Stimulated activated CD8-positive, alpha-beta memory T cell treated with anti-CD3 and anti-CD28 coated beads, Interleukin-4, amount 100 ng/mL, for 24 hours (primary cell): ENCODE results near the gene ADGRE1.

Source experiments
- DNase-seq: peaks from one replicate; pipeline ENCODE4 v3.0.0-alpha.2; 2020; ENCODE audit warnings: low read depth

Gene ADGRE1

GRCh38 chr19:6958791-6959190 lies 71.4 kb downstream of the ADGRE1 start:
- DNase-seq, result no peak

GRCh38 chr19:6963244-6963852 lies 76.0 kb downstream of the ADGRE1 start:
- no peak for DNase-seq

GRCh38 chr19:6963937-6964336 lies 76.6 kb downstream of the ADGRE1 start:
- DNase-seq, result peak; percentile 31

GRCh38 chr19:6967967-6968366 lies 80.6 kb downstream of the ADGRE1 start:
- DNase-seq, result no peak

GRCh38 chr19:6969490-6969889 lies 82.1 kb downstream of the ADGRE1 start:
- DNase-seq, result no peak

GRCh38 chr19:6970021-6970420 lies 82.6 kb downstream of the ADGRE1 start:
- no peak for DNase-seq

- DNase-seq, result no peak
These were observed 83.1 kb downstream of the ADGRE1 start for GRCh38 chr19:6970443-6970842.

- DNase-seq, result no peak
These were observed 84.0 kb downstream of the ADGRE1 start for GRCh38 chr19:6971366-6971765.

GRCh38 chr19:6976197-6976596 lies 88.8 kb downstream of the ADGRE1 start:
- DNase-seq, result no peak

GRCh38 chr19:6979399-6979798 lies 92.0 kb downstream of the ADGRE1 start:
- DNase-seq, result no peak

GRCh38 chr19:6983448-6983847 lies 96.1 kb downstream of the ADGRE1 start:
- no peak for DNase-seq

- DNase-seq, result no peak
These were observed 100.5 kb downstream of the ADGRE1 start for GRCh38 chr19:6987850-6988249.

GRCh38 chr19:6988257-6988656 lies 100.9 kb downstream of the ADGRE1 start:
- DNase-seq, result no peak
